ENCODE data around the gene PPIL3.

The PPIL3 gene

GRCh38 chr2:200860092-200860795, 28.6 kb downstream of the PPIL3 start:
- DNase-seq, result no peak

DNA sequence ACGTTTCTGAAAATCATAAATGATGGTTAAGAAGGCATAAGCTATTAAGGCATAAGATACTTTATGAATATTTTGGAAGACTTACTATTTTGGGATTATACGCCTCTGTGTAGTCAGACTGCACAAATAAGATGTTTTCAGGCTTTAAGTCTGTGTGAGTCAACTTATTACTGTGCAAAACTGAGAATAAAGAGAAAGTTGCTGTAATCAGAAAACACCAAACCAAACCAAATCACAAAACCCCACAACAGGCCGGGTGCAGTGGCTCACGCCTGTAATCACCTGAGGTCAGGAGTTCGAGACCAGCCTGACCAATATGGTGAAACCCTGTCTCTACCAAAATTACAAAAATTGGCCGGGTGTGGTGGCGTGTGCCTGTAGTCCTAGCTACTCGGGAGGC, 32.1 kb downstream of the PPIL3 start:
- DNase-seq, result no peak

- DNase-seq, result no peak
Measured at GRCh38 chr2:200852605-200853004, 36.3 kb downstream of the PPIL3 start.

- no peak for DNase-seq
Measured at GRCh38 chr2:200851398-200852248, 37.3 kb downstream of the PPIL3 start.

DNA sequence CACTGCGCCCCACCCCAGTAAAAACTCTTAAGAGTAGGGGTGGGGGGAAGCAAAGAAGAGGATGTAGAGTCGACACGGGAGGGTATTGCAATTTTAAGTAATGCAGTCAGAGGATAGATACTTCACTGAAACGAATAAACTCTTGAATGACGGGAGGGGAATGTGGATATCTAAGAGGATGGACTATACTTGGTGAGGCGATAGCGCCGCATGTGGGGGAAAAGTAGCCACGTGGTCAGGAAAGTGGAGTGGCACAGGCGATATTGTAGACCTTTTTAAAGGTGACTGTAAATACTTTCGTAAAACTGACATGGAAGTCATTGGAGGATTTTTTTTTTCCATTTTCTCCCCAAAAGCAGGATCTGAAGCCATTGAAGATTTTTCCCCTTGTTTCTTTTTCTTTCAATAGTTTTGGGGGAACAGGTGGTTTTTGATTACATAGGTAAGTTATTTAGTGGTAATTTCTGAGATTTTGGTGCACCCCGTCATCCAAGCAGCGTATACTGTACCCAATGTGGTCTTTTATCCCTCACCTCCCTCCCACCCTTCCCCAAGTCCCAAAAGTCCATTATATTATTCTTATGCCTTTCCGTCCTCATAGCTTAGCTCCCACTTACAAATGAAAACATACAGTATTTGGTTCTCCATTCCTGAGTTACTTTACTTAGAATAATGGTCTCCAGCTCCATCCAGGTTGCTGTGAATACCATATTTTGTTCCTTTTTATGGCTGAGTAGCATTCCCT, 38.2 kb downstream of the PPIL3 start:
- DNase-seq, result no peak

DNA sequence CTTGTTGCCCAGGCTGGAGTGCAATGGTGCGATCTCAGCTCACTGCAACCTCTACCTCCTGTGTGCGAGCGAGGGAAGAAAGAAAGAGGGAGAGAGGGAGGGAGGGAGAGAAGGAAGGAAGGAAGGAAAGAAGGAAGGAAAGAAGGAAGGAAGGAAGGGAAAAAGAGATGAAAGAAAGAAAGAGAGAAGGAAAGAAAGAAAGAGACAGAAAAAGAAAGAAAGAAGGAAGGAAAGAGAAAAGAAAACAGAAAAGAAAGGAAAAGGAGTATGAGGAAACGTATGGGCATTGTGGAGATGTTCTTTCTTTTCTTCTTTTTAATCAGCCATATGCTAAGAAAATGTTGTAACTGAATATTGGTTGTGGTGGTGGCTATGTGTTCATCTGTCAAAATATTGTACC, 40.9 kb downstream of the PPIL3 start:
- no peak for DNase-seq

GRCh38 chr2:200847269-200847668, 41.6 kb downstream of the PPIL3 start:
- no peak for DNase-seq

- DNase-seq, result no peak
Measured at GRCh38 chr2:200845669-200846325, 43.1 kb downstream of the PPIL3 start.

GRCh38 chr2:200845194-200845593, 43.7 kb downstream of the PPIL3 start:
- DNase-seq, result no peak

- no peak for DNase-seq
Measured at GRCh38 chr2:200843993-200844948, 44.6 kb downstream of the PPIL3 start.

DNA sequence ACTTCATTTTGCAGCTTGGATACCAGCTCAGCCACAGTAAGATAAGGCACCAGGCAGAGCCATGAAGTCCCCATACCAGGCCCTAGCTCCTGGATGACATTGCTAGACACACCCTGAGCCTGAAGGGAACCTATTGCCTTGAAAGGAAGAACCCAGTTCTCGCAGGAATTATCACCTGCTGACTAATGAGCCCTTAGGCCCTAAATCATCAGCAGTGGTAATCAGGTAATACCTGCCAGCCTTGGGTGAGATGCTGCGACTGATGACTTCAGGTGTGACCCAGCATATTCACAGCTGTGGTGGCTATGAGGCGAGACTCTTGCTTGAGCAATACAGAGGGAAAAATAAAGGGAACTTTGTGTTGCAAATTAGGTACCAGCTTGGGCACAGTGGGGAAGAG, 49.4 kb downstream of the PPIL3 start:
- no peak for DNase-seq

DNA sequence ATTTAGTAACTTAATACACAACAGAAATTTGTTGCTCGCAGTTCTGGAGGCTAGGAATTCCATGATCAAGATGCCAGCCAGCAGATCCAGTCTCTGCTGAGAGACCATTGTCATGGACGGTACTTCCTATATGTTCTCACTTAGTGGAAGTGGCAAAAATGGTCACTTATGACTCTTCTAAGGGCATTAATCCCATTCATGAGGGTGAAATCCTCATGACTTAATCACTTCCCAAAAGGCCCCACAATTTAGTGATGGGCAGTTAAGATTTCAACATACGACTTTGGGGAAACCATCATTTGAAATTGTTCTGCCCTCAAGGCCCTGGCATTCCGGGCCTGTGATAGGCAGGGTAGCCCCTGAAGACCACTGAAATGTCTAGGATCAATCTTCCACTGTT, 54.2 kb downstream of the PPIL3 start:
- DNase-seq, result no peak

DNA sequence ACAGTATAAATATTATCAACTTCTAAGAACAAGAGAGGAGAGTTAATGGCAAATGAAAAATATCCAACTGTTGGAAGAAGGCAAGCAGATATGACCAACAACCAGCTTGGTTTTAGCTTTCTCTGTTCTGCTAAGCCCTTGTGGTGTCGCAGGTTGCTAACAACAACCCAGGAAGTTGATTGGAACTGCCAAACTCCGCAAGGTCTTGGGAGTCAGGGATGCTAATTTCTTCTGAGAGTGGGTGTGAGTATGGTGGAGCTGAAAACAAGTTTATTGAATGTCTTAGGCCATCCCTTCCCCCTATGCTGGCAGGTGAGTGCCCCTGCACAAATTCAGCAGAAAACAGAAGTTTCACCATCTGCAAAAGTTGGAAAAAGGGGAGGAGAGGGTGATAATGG, 59.6 kb downstream of the PPIL3 start:
- DNase-seq, result no peak

GRCh38 chr2:200828572-200829257, 60.2 kb downstream of the PPIL3 start:
- DNase-seq, result no peak

GRCh38 chr2:200828104-200828503, 60.8 kb downstream of the PPIL3 start:
- DNase-seq, result no peak

GRCh38 chr2:200821686-200822245, 67.1 kb downstream of the PPIL3 start:
- no peak for DNase-seq
